WTC11 (cell line): ENCODE data around the gene TBC1D22A. TPM values are rescaled to one million over a fixed set of nuclear protein-coding genes. Genes with fewer than 3 reads are reported as not detected.

Source experiments
- ATAC-seq: fragments of 200-7000 bp; cut with Tn5 transposase; 2 replicates; pipeline ENCODE4 v1.10.0; 2021; ENCODE audit warnings: mild to moderate bottlenecking, moderate library complexity
- CTCF ChIA-PET: fragments of 300-600 bp; sonication (Branson Sonifier 250); formaldehyde crosslinking; loops from one replicate; lab custom pipeline; 2021; ENCODE audit warnings: antibody characterized with exemption; lab: Charles Lee
- POLR2A ChIA-PET: fragments of 350-600 bp; sonication (Branson Sonifier 250); formaldehyde crosslinking; loops from one replicate; lab custom pipeline; 2021; ENCODE audit warnings: antibody characterized with exemption; lab: Charles Lee
- DNase-seq: peaks from one replicate; pipeline ENCODE4 v3.0.0; 2021; ENCODE audit warnings: low spot score
- H3K27ac Mint-ChIP-seq: 2 replicates; pipeline ENCODE4 v1.8.0; 2021; ENCODE audit warnings: mixed read lengths
- H3K27me3 Mint-ChIP-seq: 2 replicates; pipeline ENCODE4 v1.8.0; 2021; ENCODE audit warnings: low read depth, mild to moderate bottlenecking, moderate library complexity, mixed read lengths
- H3K36me3 Mint-ChIP-seq: 2 replicates; pipeline ENCODE4 v1.8.0; 2021; ENCODE audit warnings: mixed read lengths
- H3K4me1 Mint-ChIP-seq: 2 replicates; pipeline ENCODE4 v1.8.0; 2022; ENCODE audit warnings: mixed read lengths
- H3K4me3 Mint-ChIP-seq: 2 replicates; pipeline ENCODE4 v1.8.0; 2021; ENCODE audit warnings: mild to moderate bottlenecking, moderate library complexity, mixed read lengths
- H3K9me3 Mint-ChIP-seq: 2 replicates; pipeline ENCODE4 v1.8.0; 2021; ENCODE audit warnings: mixed read lengths
- ELF4 ChIP-seq: sonication (generic); formaldehyde crosslinking; IDR thresholded peaks from 2 replicates; pipeline ENCODE4 v1.8.1; 2022; ENCODE audit warnings: low read depth, mild to moderate bottlenecking, moderate library complexity, missing genetic modification reagents
- ESRRA ChIP-seq: sonication (generic); formaldehyde crosslinking; IDR thresholded peaks from 2 replicates; pipeline ENCODE4 v1.8.1; 2022; ENCODE audit warnings: mild to moderate bottlenecking, missing genetic modification reagents, borderline replicate concordance
- FOXK1 ChIP-seq: sonication (generic); formaldehyde crosslinking; IDR thresholded peaks from 2 replicates; pipeline ENCODE4 v1.8.0; 2022; ENCODE audit warnings: mild to moderate bottlenecking, moderate library complexity, missing genetic modification reagents
- IRF2 ChIP-seq: sonication (generic); formaldehyde crosslinking; IDR thresholded peaks from 2 replicates; pipeline ENCODE4 v1.8.0; 2022; ENCODE audit warnings: low read depth, missing genetic modification reagents, borderline replicate concordance
- KAT7 ChIP-seq: sonication (generic); formaldehyde crosslinking; IDR thresholded peaks from 2 replicates; pipeline ENCODE4 v1.8.1; 2023; ENCODE audit warnings: missing genetic modification reagents, mild to moderate bottlenecking, borderline replicate concordance
- OVOL2 ChIP-seq: fragments of 250-450 bp; sonication (Bioruptor Pico); IDR thresholded peaks from 2 replicates; pipeline ENCODE4 v1.9.0; 2021; ENCODE audit warnings: mild to moderate bottlenecking, borderline replicate concordance
- SP1 ChIP-seq: sonication (generic); formaldehyde crosslinking; conservative IDR thresholded peaks from 2 replicates; pipeline ENCODE4 v1.8.1; 2022; ENCODE audit warnings: missing genetic modification reagents
- ZNF219 ChIP-seq: sonication (generic); formaldehyde crosslinking; IDR thresholded peaks from 2 replicates; pipeline ENCODE4 v1.8.0; 2023; ENCODE audit warnings: missing genetic modification reagents, mild to moderate bottlenecking, borderline replicate concordance
- ZNF232 ChIP-seq: sonication (generic); formaldehyde crosslinking; IDR thresholded peaks from 2 replicates; pipeline ENCODE4 v1.8.0; 2022; ENCODE audit warnings: mild to moderate bottlenecking, missing genetic modification reagents
- ZNF263 ChIP-seq: sonication (generic); formaldehyde crosslinking; IDR thresholded peaks from 2 replicates; pipeline ENCODE4 v1.8.1; 2022; ENCODE audit warnings: low read depth, mild to moderate bottlenecking, moderate library complexity, missing genetic modification reagents
- ZNF396 ChIP-seq: fragments of 250-450 bp; sonication (Bioruptor Pico); IDR thresholded peaks from 2 replicates; pipeline ENCODE4 v1.8.0; 2021; ENCODE audit warnings: mild to moderate bottlenecking, moderate library complexity, borderline replicate concordance
- total RNA-seq: library from RNA; stranded (reverse); gene quantifications from 3 replicates; pipeline ENCODE4 v1.2.3, GENCODE V29; 2021
- TF ChIP-seq, protein P1 (sequence below): fragments of 250-450 bp; sonication (Bioruptor Pico); IDR thresholded peaks from 2 replicates; pipeline ENCODE4 v1.9.0; 2021; ENCODE audit warnings: mild to moderate bottlenecking, borderline replicate concordance
- TF ChIP-seq, protein P2 (sequence below): fragments of 250-450 bp; sonication (Bioruptor Pico); IDR thresholded peaks from 2 replicates; pipeline ENCODE4 v1.9.0; 2021; ENCODE audit warnings: moderate library complexity, mild to moderate bottlenecking, inconsistent platforms, borderline replicate concordance
- TF ChIP-seq, protein P3 (sequence below): sonication (generic); formaldehyde crosslinking; IDR thresholded peaks from 2 replicates; pipeline ENCODE4 v1.8.0; 2022; ENCODE audit warnings: mild to moderate bottlenecking, missing genetic modification reagents
- TF ChIP-seq, protein P4 (sequence below): fragments of 200-600 bp; IDR thresholded peaks from 2 replicates; pipeline ENCODE4 v1.8.0; 2022; ENCODE audit warnings: antibody characterized with exemption
- TF ChIP-seq, protein P5 (sequence below): sonication (generic); formaldehyde crosslinking; IDR thresholded peaks from 2 replicates; pipeline ENCODE4 v1.8.0; 2023; ENCODE audit warnings: mild to moderate bottlenecking, missing genetic modification reagents
- TF ChIP-seq, protein P6 (sequence below): sonication (generic); formaldehyde crosslinking; IDR thresholded peaks from 2 replicates; pipeline ENCODE4 v1.8.1; 2022; ENCODE audit warnings: low read depth, missing genetic modification reagents, borderline replicate concordance

The TBC1D22A gene
- total RNA-seq, 1 experiment from 2014 or later: 18.1 TPM

DNA sequence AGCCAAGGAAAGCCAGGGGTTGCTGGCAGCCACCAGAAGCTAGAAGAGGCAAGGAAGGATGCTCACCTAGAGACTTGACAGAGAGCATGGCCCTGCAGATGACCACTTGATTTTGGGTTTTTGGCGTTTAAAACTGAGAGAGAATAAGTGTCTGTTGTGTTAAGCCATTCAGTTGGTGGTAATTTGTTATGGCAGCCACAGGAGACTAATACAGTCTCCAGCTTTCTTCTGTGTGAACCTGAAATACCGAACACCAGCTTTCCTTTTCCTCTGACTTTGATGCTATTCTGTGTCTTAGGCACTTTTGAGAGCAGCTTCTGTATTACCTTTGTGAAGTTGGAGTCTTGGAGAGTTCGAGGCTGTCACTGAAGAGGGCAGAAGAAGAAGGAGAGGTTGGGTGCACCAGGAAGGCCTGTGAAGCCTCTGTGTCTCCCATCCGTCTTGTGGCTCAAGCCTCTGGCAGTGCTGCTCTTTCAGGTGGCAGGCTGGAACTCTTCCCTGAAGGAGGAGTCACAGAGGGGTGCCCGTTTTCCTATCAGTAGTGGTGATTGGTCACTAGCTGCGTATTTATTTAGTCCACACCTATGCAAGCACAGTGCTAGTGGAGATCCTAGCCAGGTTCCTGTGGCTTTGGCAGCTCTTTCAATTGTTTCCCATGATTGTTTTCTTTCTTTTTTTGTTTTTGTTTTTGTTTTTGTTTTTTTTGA lies 2.5 kb downstream of the TBC1D22A start:
- TF ChIP-seq, protein P1, sequence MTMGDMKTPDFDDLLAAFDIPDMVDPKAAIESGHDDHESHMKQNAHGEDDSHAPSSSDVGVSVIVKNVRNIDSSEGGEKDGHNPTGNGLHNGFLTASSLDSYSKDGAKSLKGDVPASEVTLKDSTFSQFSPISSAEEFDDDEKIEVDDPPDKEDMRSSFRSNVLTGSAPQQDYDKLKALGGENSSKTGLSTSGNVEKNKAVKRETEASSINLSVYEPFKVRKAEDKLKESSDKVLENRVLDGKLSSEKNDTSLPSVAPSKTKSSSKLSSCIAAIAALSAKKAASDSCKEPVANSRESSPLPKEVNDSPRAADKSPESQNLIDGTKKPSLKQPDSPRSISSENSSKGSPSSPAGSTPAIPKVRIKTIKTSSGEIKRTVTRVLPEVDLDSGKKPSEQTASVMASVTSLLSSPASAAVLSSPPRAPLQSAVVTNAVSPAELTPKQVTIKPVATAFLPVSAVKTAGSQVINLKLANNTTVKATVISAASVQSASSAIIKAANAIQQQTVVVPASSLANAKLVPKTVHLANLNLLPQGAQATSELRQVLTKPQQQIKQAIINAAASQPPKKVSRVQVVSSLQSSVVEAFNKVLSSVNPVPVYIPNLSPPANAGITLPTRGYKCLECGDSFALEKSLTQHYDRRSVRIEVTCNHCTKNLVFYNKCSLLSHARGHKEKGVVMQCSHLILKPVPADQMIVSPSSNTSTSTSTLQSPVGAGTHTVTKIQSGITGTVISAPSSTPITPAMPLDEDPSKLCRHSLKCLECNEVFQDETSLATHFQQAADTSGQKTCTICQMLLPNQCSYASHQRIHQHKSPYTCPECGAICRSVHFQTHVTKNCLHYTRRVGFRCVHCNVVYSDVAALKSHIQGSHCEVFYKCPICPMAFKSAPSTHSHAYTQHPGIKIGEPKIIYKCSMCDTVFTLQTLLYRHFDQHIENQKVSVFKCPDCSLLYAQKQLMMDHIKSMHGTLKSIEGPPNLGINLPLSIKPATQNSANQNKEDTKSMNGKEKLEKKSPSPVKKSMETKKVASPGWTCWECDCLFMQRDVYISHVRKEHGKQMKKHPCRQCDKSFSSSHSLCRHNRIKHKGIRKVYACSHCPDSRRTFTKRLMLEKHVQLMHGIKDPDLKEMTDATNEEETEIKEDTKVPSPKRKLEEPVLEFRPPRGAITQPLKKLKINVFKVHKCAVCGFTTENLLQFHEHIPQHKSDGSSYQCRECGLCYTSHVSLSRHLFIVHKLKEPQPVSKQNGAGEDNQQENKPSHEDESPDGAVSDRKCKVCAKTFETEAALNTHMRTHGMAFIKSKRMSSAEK (CRISPR knock-in tag): no peak
- TF ChIP-seq IRF2 (CRISPR knock-in tag): no peak
- TF ChIP-seq ELF4: no peak
- no peak for TF ChIP-seq OVOL2 (CRISPR knock-in tag)
- POLR2A ChIA-PET: no interaction called here
- no peak for DNase-seq
- no peak for ATAC-seq
- no peaks in the 10 kb centered on the region for H3K9me3 Mint-ChIP-seq
- H3K27ac Mint-ChIP-seq: no peak overlapping the region
- H3K36me3 Mint-ChIP-seq: no peaks in the 10 kb centered on the region
- no peak overlapping the region for H3K4me3 Mint-ChIP-seq
- H3K27me3 Mint-ChIP-seq: no peaks in the 10 kb centered on the region
- peaks cover 20% of the 10 kb centered on the region for H3K4me1 Mint-ChIP-seq
- CTCF ChIA-PET: interaction anchor here (0.7 to 1.4 kb wide), 3 partner anchors 34 to 201 kb away, joined by 3 to 4 read pairs (median 3); no protein-coding TSS in a partner anchor

DNA sequence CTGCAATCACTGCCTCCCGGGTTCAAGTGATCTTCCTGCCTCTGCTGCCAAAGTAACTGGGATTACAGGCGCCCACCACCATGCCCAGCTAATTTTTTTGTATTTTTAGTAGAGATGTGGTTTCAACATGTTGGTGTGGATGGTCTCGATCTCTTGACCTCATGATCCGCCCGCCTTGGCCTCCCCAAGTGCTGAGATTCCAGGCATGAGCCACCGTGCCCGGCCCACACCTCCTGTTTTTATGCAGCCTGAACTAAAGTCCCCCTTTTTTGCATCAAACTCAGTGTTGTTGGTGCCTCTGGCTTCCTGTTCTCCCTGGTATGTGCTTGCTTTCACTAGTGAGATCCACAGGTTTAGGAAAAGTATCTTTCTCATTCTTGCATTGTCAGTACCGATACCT lies 4.2 kb downstream of the TBC1D22A start:
- Mint-ChIP-seq H3K27me3 (no peaks in the 10 kb centered on the region), H3K4me3 (no peak overlapping the region), H3K36me3 (peaks cover 3% of the 10 kb centered on the region; the same call in 1 of the 2 replicates), H3K4me1 (peaks cover 13% of the 10 kb centered on the region), H3K27ac (no peak overlapping the region), H3K9me3 (no peaks in the 10 kb centered on the region)
- ChIA-PET CTCF (no interaction called here), POLR2A (no interaction called here)
- ATAC-seq (no peak), DNase-seq (no peak)
- TF ChIP-seq, protein P2, sequence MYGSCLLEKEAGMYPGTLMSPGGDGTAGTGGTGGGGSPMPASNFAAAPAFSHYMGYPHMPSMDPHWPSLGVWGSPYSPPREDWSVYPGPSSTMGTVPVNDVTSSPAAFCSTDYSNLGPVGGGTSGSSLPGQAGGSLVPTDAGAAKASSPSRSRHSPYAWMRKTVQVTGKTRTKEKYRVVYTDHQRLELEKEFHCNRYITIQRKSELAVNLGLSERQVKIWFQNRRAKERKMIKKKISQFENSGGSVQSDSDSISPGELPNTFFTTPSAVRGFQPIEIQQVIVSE (CRISPR knock-in tag): no peak
- no peak for TF ChIP-seq ZNF219 (CRISPR knock-in tag)
- TF ChIP-seq, protein P3, sequence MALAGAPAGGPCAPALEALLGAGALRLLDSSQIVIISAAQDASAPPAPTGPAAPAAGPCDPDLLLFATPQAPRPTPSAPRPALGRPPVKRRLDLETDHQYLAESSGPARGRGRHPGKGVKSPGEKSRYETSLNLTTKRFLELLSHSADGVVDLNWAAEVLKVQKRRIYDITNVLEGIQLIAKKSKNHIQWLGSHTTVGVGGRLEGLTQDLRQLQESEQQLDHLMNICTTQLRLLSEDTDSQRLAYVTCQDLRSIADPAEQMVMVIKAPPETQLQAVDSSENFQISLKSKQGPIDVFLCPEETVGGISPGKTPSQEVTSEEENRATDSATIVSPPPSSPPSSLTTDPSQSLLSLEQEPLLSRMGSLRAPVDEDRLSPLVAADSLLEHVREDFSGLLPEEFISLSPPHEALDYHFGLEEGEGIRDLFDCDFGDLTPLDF: no peak
- no peak for TF ChIP-seq SP1
- TF ChIP-seq ZNF263 (CRISPR knock-in tag): no peak
- TF ChIP-seq ESRRA: no peak
- TF ChIP-seq KAT7 (CRISPR knock-in tag): no peak
- TF ChIP-seq ELF4: no peak
- TF ChIP-seq, protein P4, sequence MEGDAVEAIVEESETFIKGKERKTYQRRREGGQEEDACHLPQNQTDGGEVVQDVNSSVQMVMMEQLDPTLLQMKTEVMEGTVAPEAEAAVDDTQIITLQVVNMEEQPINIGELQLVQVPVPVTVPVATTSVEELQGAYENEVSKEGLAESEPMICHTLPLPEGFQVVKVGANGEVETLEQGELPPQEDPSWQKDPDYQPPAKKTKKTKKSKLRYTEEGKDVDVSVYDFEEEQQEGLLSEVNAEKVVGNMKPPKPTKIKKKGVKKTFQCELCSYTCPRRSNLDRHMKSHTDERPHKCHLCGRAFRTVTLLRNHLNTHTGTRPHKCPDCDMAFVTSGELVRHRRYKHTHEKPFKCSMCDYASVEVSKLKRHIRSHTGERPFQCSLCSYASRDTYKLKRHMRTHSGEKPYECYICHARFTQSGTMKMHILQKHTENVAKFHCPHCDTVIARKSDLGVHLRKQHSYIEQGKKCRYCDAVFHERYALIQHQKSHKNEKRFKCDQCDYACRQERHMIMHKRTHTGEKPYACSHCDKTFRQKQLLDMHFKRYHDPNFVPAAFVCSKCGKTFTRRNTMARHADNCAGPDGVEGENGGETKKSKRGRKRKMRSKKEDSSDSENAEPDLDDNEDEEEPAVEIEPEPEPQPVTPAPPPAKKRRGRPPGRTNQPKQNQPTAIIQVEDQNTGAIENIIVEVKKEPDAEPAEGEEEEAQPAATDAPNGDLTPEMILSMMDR: no peak
- no peak for TF ChIP-seq ZNF396 (CRISPR knock-in tag)
- no peak for TF ChIP-seq FOXK1 (CRISPR knock-in tag)
- TF ChIP-seq, protein P5, sequence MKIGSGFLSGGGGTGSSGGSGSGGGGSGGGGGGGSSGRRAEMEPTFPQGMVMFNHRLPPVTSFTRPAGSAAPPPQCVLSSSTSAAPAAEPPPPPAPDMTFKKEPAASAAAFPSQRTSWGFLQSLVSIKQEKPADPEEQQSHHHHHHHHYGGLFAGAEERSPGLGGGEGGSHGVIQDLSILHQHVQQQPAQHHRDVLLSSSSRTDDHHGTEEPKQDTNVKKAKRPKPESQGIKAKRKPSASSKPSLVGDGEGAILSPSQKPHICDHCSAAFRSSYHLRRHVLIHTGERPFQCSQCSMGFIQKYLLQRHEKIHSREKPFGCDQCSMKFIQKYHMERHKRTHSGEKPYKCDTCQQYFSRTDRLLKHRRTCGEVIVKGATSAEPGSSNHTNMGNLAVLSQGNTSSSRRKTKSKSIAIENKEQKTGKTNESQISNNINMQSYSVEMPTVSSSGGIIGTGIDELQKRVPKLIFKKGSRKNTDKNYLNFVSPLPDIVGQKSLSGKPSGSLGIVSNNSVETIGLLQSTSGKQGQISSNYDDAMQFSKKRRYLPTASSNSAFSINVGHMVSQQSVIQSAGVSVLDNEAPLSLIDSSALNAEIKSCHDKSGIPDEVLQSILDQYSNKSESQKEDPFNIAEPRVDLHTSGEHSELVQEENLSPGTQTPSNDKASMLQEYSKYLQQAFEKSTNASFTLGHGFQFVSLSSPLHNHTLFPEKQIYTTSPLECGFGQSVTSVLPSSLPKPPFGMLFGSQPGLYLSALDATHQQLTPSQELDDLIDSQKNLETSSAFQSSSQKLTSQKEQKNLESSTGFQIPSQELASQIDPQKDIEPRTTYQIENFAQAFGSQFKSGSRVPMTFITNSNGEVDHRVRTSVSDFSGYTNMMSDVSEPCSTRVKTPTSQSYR (CRISPR knock-in tag): no peak
- TF ChIP-seq ZNF232: no peak
- TF ChIP-seq, protein P6, sequence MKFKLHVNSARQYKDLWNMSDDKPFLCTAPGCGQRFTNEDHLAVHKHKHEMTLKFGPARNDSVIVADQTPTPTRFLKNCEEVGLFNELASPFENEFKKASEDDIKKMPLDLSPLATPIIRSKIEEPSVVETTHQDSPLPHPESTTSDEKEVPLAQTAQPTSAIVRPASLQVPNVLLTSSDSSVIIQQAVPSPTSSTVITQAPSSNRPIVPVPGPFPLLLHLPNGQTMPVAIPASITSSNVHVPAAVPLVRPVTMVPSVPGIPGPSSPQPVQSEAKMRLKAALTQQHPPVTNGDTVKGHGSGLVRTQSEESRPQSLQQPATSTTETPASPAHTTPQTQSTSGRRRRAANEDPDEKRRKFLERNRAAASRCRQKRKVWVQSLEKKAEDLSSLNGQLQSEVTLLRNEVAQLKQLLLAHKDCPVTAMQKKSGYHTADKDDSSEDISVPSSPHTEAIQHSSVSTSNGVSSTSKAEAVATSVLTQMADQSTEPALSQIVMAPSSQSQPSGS (CRISPR knock-in tag): no peak
